GM23248 (cell line): ENCODE measurements around the gene FLT3. TPM values are rescaled to one million over a fixed set of nuclear protein-coding genes. Genes with fewer than 3 reads are reported as not detected.
"Not testable (repeated sequence)": the region's sequence is repeated elsewhere in the genome, so short reads cannot be mapped to it uniquely, and the experiment has no call there.

Source experiments
- DNase-seq: peaks from one replicate; pipeline ENCODE4 v3.0.0-alpha.2; 2015
- H2AFZ ChIP-seq: fragments of 200-600 bp; sonication (generic); 2 replicates; pipeline ENCODE4 v1.6.1; 2016; ENCODE audit warnings: antibody characterized with exemption
- H3F3A ChIP-seq: fragments of 200-600 bp; sonication (generic); 2 replicates; pipeline ENCODE4 v1.6.1; 2016; ENCODE audit warnings: mild to moderate bottlenecking, antibody characterized with exemption, mixed run types; ENCODE audit not compliant: insufficient read depth
- H3K27ac ChIP-seq: fragments of 200-600 bp; sonication (generic); 2 replicates; pipeline ENCODE4 v1.5.1; 2016; ENCODE audit warnings: mild to moderate bottlenecking
- H3K27me3 ChIP-seq: fragments of 200-600 bp; sonication (generic); replicated peaks from 2 replicates; pipeline ENCODE4 v1.6.1; 2016; ENCODE audit warnings: mild to moderate bottlenecking; ENCODE audit not compliant: insufficient read depth
- H3K36me3 ChIP-seq: fragments of 200-600 bp; sonication (generic); 2 replicates; pipeline ENCODE4 v1.6.1; 2016; ENCODE audit warnings: low read depth, mild to moderate bottlenecking
- H3K4me1 ChIP-seq: fragments of 200-600 bp; sonication (generic); 2 replicates; pipeline ENCODE4 v1.6.1; 2016; ENCODE audit warnings: mild to moderate bottlenecking; ENCODE audit not compliant: insufficient read depth
- H3K4me2 ChIP-seq: fragments of 200-600 bp; sonication (generic); one replicate; pipeline ENCODE4 v1.6.1; 2016; ENCODE audit warnings: mild to moderate bottlenecking; ENCODE audit not compliant: unreplicated experiment
- H3K4me3 ChIP-seq: fragments of 200-600 bp; sonication (generic); 2 replicates; pipeline ENCODE4 v1.5.1; 2016; ENCODE audit warnings: mild to moderate bottlenecking
- H3K79me2 ChIP-seq: fragments of 200-600 bp; sonication (generic); 2 replicates; pipeline ENCODE4 v1.6.1; 2016; ENCODE audit warnings: mild to moderate bottlenecking; ENCODE audit not compliant: insufficient read depth
- H3K9ac ChIP-seq: fragments of 200-600 bp; sonication (generic); 2 replicates; pipeline ENCODE4 v1.6.1; 2016; ENCODE audit warnings: mild to moderate bottlenecking
- H3K9me2 ChIP-seq: fragments of 200-600 bp; sonication (generic); 2 replicates; pipeline ENCODE4 v1.6.1; 2016; ENCODE audit warnings: mixed run types, mild to moderate bottlenecking, moderate library complexity; ENCODE audit not compliant: insufficient read depth
- H3K9me3 ChIP-seq: fragments of 200-600 bp; sonication (generic); one replicate; pipeline ENCODE4 v1.6.1; 2017; ENCODE audit warnings: low read depth
- H4K20me1 ChIP-seq: fragments of 200-600 bp; sonication (generic); 2 replicates; pipeline ENCODE4 v1.6.0; 2016; ENCODE audit not compliant: insufficient read depth
- EZH2 ChIP-seq: fragments of 200-600 bp; sonication (generic); IDR thresholded peaks from 2 replicates; pipeline ENCODE4 v1.6.1; 2018; ENCODE audit warnings: antibody characterized with exemption, mild to moderate bottlenecking; ENCODE audit not compliant: insufficient read depth, poor library complexity, severe bottlenecking
- EZH2phosphoT487 ChIP-seq: fragments of 200-600 bp; sonication (generic); IDR thresholded peaks from 2 replicates; pipeline ENCODE4 v1.6.1; 2018; ENCODE audit warnings: antibody characterized with exemption, moderate library complexity, mild to moderate bottlenecking, low read depth; ENCODE audit not compliant: insufficient read depth
- WGBS, 2 experiments: methylation state at CpG; one replicate each; pipeline ENCODE4 v1.1.6; 2015 to 2017; ENCODE audit warnings: low lambda C conversion rate in 2 of 2, low coverage in 1 of 2; ENCODE audit errors: missing lambda C conversion rate in 2 of 2; 5-methylcytosine and 5-hydroxymethylcytosine counted together
- in situ Hi-C: fragments of 300-500 bp; cut with MboI; formaldehyde crosslinking; loops from 2 replicates; pipeline ENCODE4 v1.15.0; 2020
- polyA plus RNA-seq: library from polyadenylated mRNA; unstranded; fragments of >200 nt; fragmentation: Nextera tagmentation; extraction: Ambion mirVana; gene quantifications from 2 replicates; pipeline ENCODE4 v1.2.1, GENCODE V29; 2016
- total RNA-seq: library from RNA; depleted of rRNA; stranded (reverse); fragments of >200 nt; shearing (Covaris generic); gene quantifications from 2 replicates; pipeline ENCODE4 v1.2.3, GENCODE V29; 2014

FLT3 gene
- total and polyA plus RNA-seq, 2 experiments from 2014 or later = not detected

GRCh38 chr13:28110414-28110813 is 10.0 kb upstream of the FLT3 start:
- no peaks in the 10 kb centered on the region for H4K20me1 ChIP-seq

GRCh38 chr13:28106976-28107375 is 6.6 kb upstream of the FLT3 start:
- WGBS, 2 experiments = 61 to 62% methylated on average over 1 of the region's 1 CpG
- no peaks in the 10 kb centered on the region for H3K36me3 ChIP-seq
- no peaks in the 10 kb centered on the region for H3K9me2 ChIP-seq
- H3K9me3 ChIP-seq = no peaks in the 10 kb centered on the region
- H3K4me2 ChIP-seq = no peak overlapping the region
- no peaks in the 10 kb centered on the region for H3K79me2 ChIP-seq
- H3K27me3 ChIP-seq = peaks cover 19% of the 10 kb centered on the region; the same call in 1 of the 2 replicates
- in situ Hi-C loops = no loop called here
- DNase-seq = no peak
- TF ChIP-seq EZH2 (no peak), EZH2phosphoT487 (no peak)
- no peak overlapping the region for H3K27ac ChIP-seq
- no peak overlapping the region for H3K9ac ChIP-seq
- H4K20me1 ChIP-seq = no peaks in the 10 kb centered on the region
- H3K4me1 ChIP-seq = no peaks in the 10 kb centered on the region
- H2AFZ ChIP-seq = no peak overlapping the region
- H3K4me3 ChIP-seq = no peak overlapping the region
- H3F3A ChIP-seq = no peaks in the 10 kb centered on the region

More at GRCh38 chr13:28110414-28110813, 10.0 kb upstream of the FLT3 start:
- WGBS, 2 experiments = 29 to 31% methylated on average over 3 of the region's 3 CpGs
- Histone ChIP-seq H3K4me2 (no peak overlapping the region), H3K36me3 (no peaks in the 10 kb centered on the region), H2AFZ (no peak overlapping the region), H3K9me2 (no peaks in the 10 kb centered on the region), H3K9ac (no peak overlapping the region), H3K9me3 (no peaks in the 10 kb centered on the region), H3K4me3 (no peak overlapping the region), H3K27me3 (0 out of 2 replicates have a peak, but pooled peaks cover 12% of the 10 kb centered on the region), H3K79me2 (no peaks in the 10 kb centered on the region), H3F3A (no peaks in the 10 kb centered on the region), H3K27ac (no peak overlapping the region), H3K4me1 (no peaks in the 10 kb centered on the region)
- no peak for TF ChIP-seq EZH2
- no peak for TF ChIP-seq EZH2phosphoT487
- DNase-seq = no peak
- in situ Hi-C loops = no loop called here

GRCh38 chr13:28101886-28102285 is 1.5 kb upstream of the FLT3 start:
- in situ Hi-C loops, DNase-seq, H3K36me3 ChIP-seq, H3K9me2 ChIP-seq, H3K4me1 ChIP-seq, H3K9me3 ChIP-seq, H3K4me2 ChIP-seq, H3K9ac ChIP-seq, H3F3A ChIP-seq, H3K4me3 ChIP-seq, H2AFZ ChIP-seq, H3K27ac ChIP-seq, H3K79me2 ChIP-seq, H4K20me1 ChIP-seq: not testable (repeated sequence)
- peaks cover 51% of the 10 kb centered on the region for H3K27me3 ChIP-seq
- 71 to 77% methylated on average over 4 of the region's 4 CpGs for WGBS, 2 experiments

GRCh38 chr13:28099396-28100149 is 803 bp downstream of the FLT3 start:
- no peak for DNase-seq
- H3K9me2 ChIP-seq = no peaks in the 10 kb centered on the region
- no peaks in the 10 kb centered on the region for H3F3A ChIP-seq
- H3K4me1 ChIP-seq = no peaks in the 10 kb centered on the region
- 20 to 21% methylated on average over 33 to 35 of the region's 35 CpGs for whole genome bisulfite sequencing, 2 experiments
- peak overlapping the region; percentile 47 for H3K4me2 ChIP-seq
- in situ Hi-C loops = no loop called here
- no peaks in the 10 kb centered on the region for H3K9me3 ChIP-seq
- no peak overlapping the region for H3K27ac ChIP-seq
- H4K20me1 ChIP-seq = no peaks in the 10 kb centered on the region
- no peaks in the 10 kb centered on the region for H3K79me2 ChIP-seq
- H2AFZ ChIP-seq = peak overlapping the region; percentile 45
- peak overlapping the region; percentile 45 for H3K4me3 ChIP-seq
- TF ChIP-seq EZH2phosphoT487 (no peak), EZH2 (peak; percentile 23)
- peaks cover 72% of the 10 kb centered on the region for H3K27me3 ChIP-seq
- no peak overlapping the region for H3K9ac ChIP-seq
- no peaks in the 10 kb centered on the region for H3K36me3 ChIP-seq

- no peaks in the 10 kb centered on the region for H3K79me2 ChIP-seq
- no peak overlapping the region for H2AFZ ChIP-seq
- H4K20me1 ChIP-seq = no peaks in the 10 kb centered on the region
- no peaks in the 10 kb centered on the region for H3K9me3 ChIP-seq
- H3K27ac ChIP-seq = no peak overlapping the region
- no peak overlapping the region for H3K4me2 ChIP-seq
- no peaks in the 10 kb centered on the region for H3F3A ChIP-seq
- no peaks in the 10 kb centered on the region for H3K9me2 ChIP-seq
- no peak for TF ChIP-seq EZH2phosphoT487
- no peak for TF ChIP-seq EZH2
- H3K4me3 ChIP-seq = no peak overlapping the region
- H3K9ac ChIP-seq = no peak overlapping the region
- peaks cover 85% of the 10 kb centered on the region for H3K27me3 ChIP-seq
- in situ Hi-C loops = no loop called here
- no peaks in the 10 kb centered on the region for H3K4me1 ChIP-seq
- DNase-seq = no peak
- no peaks in the 10 kb centered on the region for H3K36me3 ChIP-seq
- 30 to 32% methylated on average over 3 of the region's 3 CpGs for WGBS, 2 experiments
Measured at GRCh38 chr13:28097503-28097902, 2.9 kb downstream of the FLT3 start.
